IPS DF 6.9 (cell line): ENCODE measurements around the gene NPHP1.
"Not testable (repeated sequence)": the region's sequence is repeated elsewhere in the genome, so short reads cannot be mapped to it uniquely, and the experiment has no call there.

Source experiments
- DNase-seq: peaks from one replicate; pipeline ENCODE4 v3.0.0-alpha.2; 2013; ENCODE audit warnings: low read depth, low spot score
- H3K27ac ChIP-seq: one replicate; pipeline ENCODE4 v1.5.1; 2013; ENCODE audit warnings: low read length, control low read depth
- H3K27me3 ChIP-seq: 2 replicates; pipeline ENCODE4 v1.6.1; 2013; ENCODE audit warnings: mild to moderate bottlenecking, low read length; ENCODE audit not compliant: control insufficient read depth, insufficient read depth
- H3K36me3 ChIP-seq: 2 replicates; pipeline ENCODE4 v1.6.1; 2013; ENCODE audit warnings: low read length; ENCODE audit not compliant: control insufficient read depth, insufficient read depth
- H3K4me1 ChIP-seq: 2 replicates; pipeline ENCODE4 v1.6.1; 2013; ENCODE audit warnings: low read length; ENCODE audit not compliant: control insufficient read depth, insufficient read depth
- H3K4me3 ChIP-seq: 2 replicates; pipeline ENCODE4 v1.5.1; 2013; ENCODE audit warnings: mild to moderate bottlenecking, low read length
- H3K9me3 ChIP-seq: 2 replicates; pipeline ENCODE4 v1.6.1; 2013; ENCODE audit warnings: low read length, inconsistent platforms; ENCODE audit not compliant: control insufficient read depth, insufficient read depth
- WGBS: extraction: QIAGEN DNeasy Blood & Tissue Kit; methylation state at CpG from one replicate; pipeline ENCODE4 v1.1.7; 2013; ENCODE audit warnings: mixed read lengths, missing lambda C conversion rate; ENCODE audit not compliant: insufficient read length, insufficient coverage; 5-methylcytosine and 5-hydroxymethylcytosine counted together

Gene NPHP1

GRCh38 chr2:110219496-110220189 is 14.8 kb upstream of the NPHP1 start:
- no peaks in the 10 kb centered on the region for H3K27me3 ChIP-seq
- WGBS: no CpG with 5 or more reads among the region's 1 CpG
- H3K4me1 ChIP-seq: no peaks in the 10 kb centered on the region
- H3K36me3 ChIP-seq: no peaks in the 10 kb centered on the region
- H3K9me3 ChIP-seq: no peaks in the 10 kb centered on the region
- H3K27ac ChIP-seq: no peak overlapping the region
- H3K4me3 ChIP-seq: no peak overlapping the region
- DNase-seq: no peak

- not testable (repeated sequence) for DNase-seq, H3K9me3 ChIP-seq, H3K36me3 ChIP-seq, H3K4me3 ChIP-seq, H3K27ac ChIP-seq, H3K4me1 ChIP-seq, H3K27me3 ChIP-seq
- no CpG with 5 or more reads among the region's 7 CpGs for WGBS
Observed at GRCh38 chr2:110218889-110219288, 14.1 kb upstream of the NPHP1 start.

- H3K27me3 ChIP-seq: no peaks in the 10 kb centered on the region
- no peak overlapping the region for H3K4me3 ChIP-seq
- peaks cover 1% of the 10 kb centered on the region; the same call in 1 of the 2 replicates for H3K9me3 ChIP-seq
- no peaks in the 10 kb centered on the region for H3K4me1 ChIP-seq
- H3K36me3 ChIP-seq: no peaks in the 10 kb centered on the region
- no peak for DNase-seq
- H3K27ac ChIP-seq: no peak overlapping the region
Observed at GRCh38 chr2:110216803-110217202, 12.0 kb upstream of the NPHP1 start.

GRCh38 chr2:110216199-110216598 is 11.4 kb upstream of the NPHP1 start:
- H3K4me3 ChIP-seq: no peak overlapping the region
- peaks cover 1% of the 10 kb centered on the region; the same call in 1 of the 2 replicates for H3K9me3 ChIP-seq
- H3K27ac ChIP-seq: no peak overlapping the region
- H3K27me3 ChIP-seq: no peaks in the 10 kb centered on the region
- no peaks in the 10 kb centered on the region for H3K4me1 ChIP-seq
- DNase-seq: no peak
- no peaks in the 10 kb centered on the region for H3K36me3 ChIP-seq
- 100% methylated on average over 1 of the region's 3 CpGs for WGBS

- H3K36me3 ChIP-seq: no peaks in the 10 kb centered on the region
- H3K4me3 ChIP-seq: no peak overlapping the region
- no peak for DNase-seq
- H3K4me1 ChIP-seq: no peaks in the 10 kb centered on the region
- H3K27me3 ChIP-seq: no peaks in the 10 kb centered on the region
- WGBS: no CpG with 5 or more reads among the region's 4 CpGs
- peaks cover 1% of the 10 kb centered on the region; the same call in 1 of the 2 replicates for H3K9me3 ChIP-seq
- H3K27ac ChIP-seq: no peak overlapping the region
Observed at GRCh38 chr2:110215566-110216158, 10.8 kb upstream of the NPHP1 start.

- no peaks in the 10 kb centered on the region for H3K36me3 ChIP-seq
- no peak overlapping the region for H3K27ac ChIP-seq
- H3K4me3 ChIP-seq: no peak overlapping the region
- WGBS: no CpG with 5 or more reads among the region's 2 CpGs
- no peak for DNase-seq
- no peaks in the 10 kb centered on the region for H3K4me1 ChIP-seq
- peaks cover 1% of the 10 kb centered on the region; the same call in 1 of the 2 replicates for H3K9me3 ChIP-seq
- no peaks in the 10 kb centered on the region for H3K27me3 ChIP-seq
Observed at GRCh38 chr2:110215091-110215490, 10.3 kb upstream of the NPHP1 start.

GRCh38 chr2:110213522-110213921 is 8.7 kb upstream of the NPHP1 start:
- WGBS: no CpG with 5 or more reads among the region's 3 CpGs

GRCh38 chr2:110211938-110212858 is 7.4 kb upstream of the NPHP1 start, which contains the start of gene MTLN:
MTLN (minus strand) TSS chr2:110212547; CDS start chr2:110212525, 22 bp downstream.
- no CpG with 5 or more reads among the region's 54 CpGs for WGBS
- peak within 1 kb of the TSS; percentile 94 for H3K4me3 ChIP-seq
- no peak within 1 kb of the TSS for H3K27ac ChIP-seq
- no peaks in the 10 kb centered on the region for H3K4me1 ChIP-seq
- H3K27me3 ChIP-seq: no peaks in the 10 kb centered on the region
- peaks cover 1% of the 10 kb centered on the region; the same call in 1 of the 2 replicates for H3K9me3 ChIP-seq
- DNase-seq: no peak
- H3K36me3 ChIP-seq: no peaks in the 10 kb centered on the region

More at GRCh38 chr2:110213522-110213921, 8.7 kb upstream of the NPHP1 start:
- not testable (repeated sequence) for H3K9me3 ChIP-seq, DNase-seq, H3K4me1 ChIP-seq, H3K27me3 ChIP-seq, H3K36me3 ChIP-seq, H3K27ac ChIP-seq, H3K4me3 ChIP-seq

- H3K4me3 ChIP-seq: no peak overlapping the region
- no CpG with 5 or more reads among the region's 3 CpGs for whole genome bisulfite sequencing
- no peaks in the 10 kb centered on the region for H3K36me3 ChIP-seq
- no peak overlapping the region for H3K27ac ChIP-seq
- no peak for DNase-seq
- no peaks in the 10 kb centered on the region for H3K4me1 ChIP-seq
- no peaks in the 10 kb centered on the region for H3K9me3 ChIP-seq
- H3K27me3 ChIP-seq: no peaks in the 10 kb centered on the region
Observed at GRCh38 chr2:110205660-110206455, 1.0 kb upstream of the NPHP1 start.

- no peak overlapping the region for H3K27ac ChIP-seq
- H3K4me3 ChIP-seq: no peak overlapping the region
- no peaks in the 10 kb centered on the region for H3K9me3 ChIP-seq
- no peaks in the 10 kb centered on the region for H3K4me1 ChIP-seq
- no peaks in the 10 kb centered on the region for H3K36me3 ChIP-seq
- WGBS: no CpG with 5 or more reads among the region's 3 CpGs
- H3K27me3 ChIP-seq: no peaks in the 10 kb centered on the region
- no peak for DNase-seq
Observed at GRCh38 chr2:110198016-110198415, 6.8 kb downstream of the NPHP1 start.
